HepG2 (cell line): Measurements from ENCODE around the gene NMUR1. TPM values are rescaled to one million over a fixed set of nuclear protein-coding genes. Genes with fewer than 3 reads are reported as not detected.

Experiments
- ATAC-seq: fragments of 200-7000 bp; cut with Tn5 transposase; 3 replicates; pipeline ENCODE4 v1.9.1; 2020; ENCODE audit warnings: mild to moderate bottlenecking, moderate library complexity
- BruUV-seq: library from RNA; stranded (reverse); fragments of 400-500 nt; replicated peaks from 2 replicates; lab custom pipeline; 2021; lab: Mats Ljungman, UMichigan
- CTCF ChIA-PET: fragments of 300-600 bp; formaldehyde crosslinking; extraction: SDS; loops from one replicate; lab custom pipeline; 2021; ENCODE audit warnings: low total read pairs, inconsistent platforms, low intra/inter-chr PET ratio; lab: Yijun Ruan, JAX
- POLR2A ChIA-PET: fragments of 350-600 bp; sonication (Branson Sonifier 250); formaldehyde crosslinking; loops from one replicate; lab custom pipeline; 2020; ENCODE audit warnings: antibody characterized with exemption, inconsistent platforms; lab: Yijun Ruan, JAX
- DNase-seq: peaks from one replicate; pipeline ENCODE4 v3.0.0-alpha.2; 2015; ENCODE audit warnings: low spot score
- FAIRE-seq: peaks from 3 replicates; lab custom pipeline; 2011; peaks lifted over from hg19 to GRCh38; lab: Jason Lieb, UNC
- H2AFZ ChIP-seq: one replicate; pipeline ENCODE4 v1.6.1; 2011; ENCODE audit warnings: low read length, inconsistent platforms
- H3K27ac ChIP-seq: fragments of 300-600 bp; 3 replicates; pipeline ENCODE4 v1.8.0; 2011; ENCODE audit warnings: mixed run types, mild to moderate bottlenecking, mixed read lengths, low read length, inconsistent platforms; ENCODE audit not compliant: insufficient read depth; ENCODE audit errors: extremely low read length
- H3K27me3 ChIP-seq, 2 experiments: fragments of 200-600 bp in 1 of 2; 2 replicates in 1 of 2; 3 replicates in 1 of 2; pipeline versions ENCODE4 v1.6.0 to v1.8.0; 2011; ENCODE audit warnings: low read length in 2 of 2, mild to moderate bottlenecking in 2 of 2, moderate library complexity in 2 of 2, inconsistent platforms in 1 of 2; ENCODE audit not compliant: insufficient read depth in 2 of 2, control insufficient read depth in 1 of 2
- H3K36me3 ChIP-seq, 2 experiments: fragments of 200-600 bp in 1 of 2; replicated peaks in 1 of 2; 2 replicates in 1 of 2; 3 replicates in 1 of 2; pipeline versions ENCODE4 v1.5.1 to v1.8.0; 2011; ENCODE audit warnings: low read length in 2 of 2, inconsistent platforms in 1 of 2; ENCODE audit not compliant: insufficient read depth in 2 of 2, control insufficient read depth in 1 of 2
- H3K4me1 ChIP-seq: 2 replicates; pipeline ENCODE4 v1.5.1; 2012; ENCODE audit warnings: low read length, inconsistent platforms; ENCODE audit not compliant: insufficient read depth
- H3K4me2 ChIP-seq: 2 replicates; pipeline ENCODE4 v1.6.0; 2011; ENCODE audit warnings: low read depth, low read length, inconsistent platforms
- H3K4me3 ChIP-seq, 3 experiments: fragments of 200-600 bp in 1 of 3; sonication (generic), shearing (Covaris generic) in 1 of 3; replicated peaks in 1 of 3; 2 replicates each; pipeline ENCODE4 v1.5.1; 2011 to 2016; ENCODE audit warnings: low read length in 3 of 3, inconsistent platforms in 2 of 3, low read depth in 2 of 3, mild to moderate bottlenecking in 2 of 3, control low read depth in 1 of 3, mixed read lengths in 1 of 3; ENCODE audit not compliant: insufficient read depth in 1 of 3
- H3K79me2 ChIP-seq: one replicate; pipeline ENCODE4 v1.6.1; 2011; ENCODE audit warnings: low read length, inconsistent platforms; ENCODE audit not compliant: insufficient read depth
- H3K9ac ChIP-seq: 2 replicates; pipeline ENCODE4 v1.6.0; 2011; ENCODE audit warnings: mild to moderate bottlenecking, low read depth, low read length, inconsistent platforms; ENCODE audit not compliant: insufficient read depth
- H3K9me3 ChIP-seq: 2 replicates; pipeline ENCODE4 v1.5.1; 2012; ENCODE audit warnings: mild to moderate bottlenecking, low read length
- H4K20me1 ChIP-seq: 2 replicates; pipeline ENCODE4 v1.6.0; 2011; ENCODE audit warnings: inconsistent platforms, mild to moderate bottlenecking, low read length, moderate library complexity; ENCODE audit not compliant: insufficient read depth
- ATF4 ChIP-seq, 2 experiments: fragments of 450-650 bp in 1 of 2; sonication (generic) in 1 of 2; formaldehyde crosslinking; IDR thresholded peaks; 2 replicates each; pipeline versions ENCODE4 v1.5.0 to v1.8.0; 2020 to 2022; ENCODE audit warnings: mild to moderate bottlenecking in 1 of 2, missing genetic modification reagents in 1 of 2
- ATF7 ChIP-seq, 2 experiments: fragments of 450-650 bp in 1 of 2; sonication (generic) in 1 of 2; formaldehyde crosslinking in 1 of 2; IDR thresholded peaks; 2 replicates each; pipeline versions ENCODE4 v1.4.0 to v1.6.1; 2016 to 2020; ENCODE audit warnings: antibody characterized with exemption in 1 of 2, mild to moderate bottlenecking in 1 of 2, missing genetic modification reagents in 1 of 2
- CEBPB ChIP-seq: IDR thresholded peaks from 2 replicates; pipeline ENCODE4 v1.6.1; 2011; ENCODE audit warnings: low read depth, low read length, improper control_type of control experiment, borderline replicate concordance
- CEBPG ChIP-seq: IDR thresholded peaks from 2 replicates; pipeline ENCODE4 v1.6.1; 2016
- KAT2B ChIP-seq: fragments of 150-350 bp; IDR thresholded peaks from 2 replicates; pipeline ENCODE4 v1.6.1; 2014; ENCODE audit warnings: low read depth, low read length, borderline replicate concordance
- KAT8 ChIP-seq: IDR thresholded peaks from 2 replicates; pipeline ENCODE4 v1.6.1; 2016; ENCODE audit warnings: missing genetic modification reagents, missing compliant biosample characterization
- MEIS2 ChIP-seq: sonication (generic); formaldehyde crosslinking; IDR thresholded peaks from 2 replicates; pipeline ENCODE4 v1.9.0; 2021; ENCODE audit warnings: mild to moderate bottlenecking, missing genetic modification reagents
- ZBTB20 ChIP-seq: sonication (generic); formaldehyde crosslinking; IDR thresholded peaks from 2 replicates; pipeline ENCODE4 v1.8.1; 2023; ENCODE audit warnings: missing genetic modification reagents, low read depth, mild to moderate bottlenecking, borderline replicate concordance
- ZNF747 ChIP-seq: sonication (generic); formaldehyde crosslinking; IDR thresholded peaks from 2 replicates; pipeline ENCODE4 v1.8.1; 2023; ENCODE audit warnings: missing genetic modification reagents, mild to moderate bottlenecking, borderline replicate concordance
- WGBS: methylation state at CpG from one replicate; pipeline ENCODE4 v1.1.6; 2017; ENCODE audit warnings: low lambda C conversion rate; 5-methylcytosine and 5-hydroxymethylcytosine counted together
- in situ Hi-C: cut with HindIII; loops from 2 replicates; pipeline ENCODE4 v1.10.0; 2017; ENCODE audit warnings: low pct_unique_long_range_greater_than_20kb; ENCODE audit not compliant: extremely low pct_ligation_motif_present
- intact Hi-C: fragments of 100-400 bp; cut with micrococcal nuclease; formaldehyde crosslinking; loops from one replicate; pipeline ENCODE4 v1.10.0; 2022; ENCODE audit not compliant: unreplicated experiment
- polyA plus RNA-seq, 8 experiments: library from polyadenylated mRNA; depleted of rRNA in 3 of 8; stranded (reverse) in 7 of 8; unstranded in 1 of 8; fragments of >200 nt; fragmentation: Illumina TruSeq in 4 of 8; extraction: Trizol in 4 of 8; gene quantifications; 2 replicates each; pipeline versions ENCODE4 v1.2.1 to v1.2.3, GENCODE V29; 2011 to 2016; ENCODE audit warnings: low read depth in 4 of 8, missing spikeins in 1 of 8, mixed read lengths in 1 of 8; ENCODE audit not compliant: insufficient read depth in 1 of 8
- total RNA-seq, 5 experiments: library from RNA; depleted of rRNA; stranded (reverse); fragments of >200 nt; fragmentation: Illumina TruSeq; extraction: Trizol; gene quantifications; 2 replicates each; pipeline ENCODE4 v1.2.3, GENCODE V29; 2016; ENCODE audit warnings: low read depth in 1 of 5

NMUR1 gene
- total and polyA plus RNA-seq, 2 of the 13 experiments (the other 11 are each of a cell fraction or from before 2014, with no cell fraction given), result not detected

- BruUV-seq, result no TSS peak
- POLR2A ChIA-PET, result no interaction called here
- FAIRE-seq, result no peak
These were observed 1.9 kb upstream of the NMUR1 start for GRCh38 chr2:231531883-231532755.

More at GRCh38 chr2:231531883-231532755, 1.9 kb upstream of the NMUR1 start:
- Histone ChIP-seq H3K4me3 (no peak overlapping the region), H3K4me1 (no peaks in the 10 kb centered on the region), H3K27ac (no peak overlapping the region), H3K4me2 (no peak overlapping the region), H2AFZ (no peak overlapping the region), H3K9ac (no peak overlapping the region), H3K27me3 (peaks cover 2 to 48% of the 10 kb centered on the region in 2 experiments; a peak in 3 of 5 replicates), H3K79me2 (no peaks in the 10 kb centered on the region), H4K20me1 (no peaks in the 10 kb centered on the region), H3K36me3 (no peaks in the 10 kb centered on the region), H3K9me3 (no peaks in the 10 kb centered on the region)
- no peak for DNase-seq
- WGBS, result 27% methylated on average over 14 of the region's 16 CpGs
- intact Hi-C loops, result no loop called here
- ATAC-seq, result peak; percentile 19
- in situ Hi-C loops, result no loop called here
- TF ChIP-seq CEBPG (CRISPR knock-in tag), result 0 out of 2 replicates have a peak, but pooled peaks have one; percentile 12
- no peak for TF ChIP-seq KAT2B
- TF ChIP-seq ATF4 (CRISPR knock-in tag; IDR thresholded peaks at IDR 0.05), result 0 out of 4 replicates have a peak, but pooled peaks of 1 of the 2 experiments have one; percentile 34
- peak; percentile 28; the same call in 1 of the 2 replicates for TF ChIP-seq CEBPB
- no peak for TF ChIP-seq ZBTB20 (CRISPR knock-in tag)
- no peak for TF ChIP-seq ZNF747 (CRISPR knock-in tag)
- TF ChIP-seq ATF7 (IDR thresholded peaks at IDR 0.05), result peak; percentile 55
- TF ChIP-seq ATF7 (CRISPR knock-in tag; IDR thresholded peaks at IDR 0.05), result no peak
- TF ChIP-seq KAT8, result no peak
- TF ChIP-seq MEIS2, result no peak
- CTCF ChIA-PET, result interaction anchor here (3.0 kb wide), 1 partner anchor 26 kb away, joined by 18 read pairs; no protein-coding TSS in a partner anchor
